HG03159 (cell line): ENCODE results near the gene OPRD1.

Experiments
- ATAC-seq: cut with Tn5 transposase; IDR thresholded peaks from one replicate; pipeline ENCODE4 v1.9.1; 2021; ENCODE audit warnings: mild to moderate bottlenecking, moderate library complexity; ENCODE audit not compliant: unreplicated experiment

OPRD1 gene

DNA sequence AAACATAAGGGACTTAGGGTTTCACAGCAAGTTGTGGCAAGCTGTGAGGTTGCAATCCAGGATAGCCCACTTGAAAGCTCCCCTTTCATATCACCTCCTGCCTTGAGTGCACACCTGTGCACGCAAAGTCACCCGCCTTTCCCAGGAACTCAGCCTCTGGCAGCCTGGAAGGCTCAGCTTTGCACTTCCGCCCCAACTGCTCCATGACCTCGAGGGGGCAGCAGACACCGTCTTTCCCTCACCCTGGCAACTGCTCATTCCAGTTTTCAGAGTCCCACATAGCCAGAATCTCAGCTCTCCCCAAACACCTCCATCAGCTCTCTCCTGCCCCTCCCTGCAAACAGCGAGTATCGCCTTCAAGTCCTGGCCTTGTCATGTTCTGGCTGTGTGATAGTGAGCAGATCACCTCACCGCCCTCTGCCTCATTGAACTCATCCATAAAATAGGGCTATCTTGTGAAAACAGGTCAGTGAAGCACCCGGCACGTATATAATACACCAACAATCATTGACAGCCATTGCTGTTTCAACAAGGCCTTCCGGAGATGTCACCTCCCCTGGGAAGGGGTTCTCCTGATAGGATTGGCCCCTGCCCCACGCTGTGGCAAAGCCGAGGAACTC is 70.1 kb downstream of the OPRD1 start:
- no peak for ATAC-seq

DNA sequence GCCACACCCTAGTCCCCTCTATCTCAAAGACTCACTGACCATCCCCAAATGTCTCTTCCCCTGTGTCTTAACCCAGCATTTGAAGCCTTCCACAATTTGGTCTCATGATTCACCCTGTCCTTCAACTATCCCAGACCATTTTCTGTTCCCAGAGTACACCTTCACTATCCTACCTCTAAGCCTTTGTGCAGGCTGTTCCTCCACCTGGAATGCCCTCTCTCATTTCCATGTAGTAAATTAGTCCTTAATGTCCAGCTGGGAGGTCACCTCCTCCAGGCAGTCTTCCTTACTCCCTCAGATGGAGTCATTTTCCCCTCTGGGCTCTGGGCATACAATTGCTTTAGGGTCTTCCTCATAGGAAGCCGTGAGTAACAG is 71.3 kb downstream of the OPRD1 start:
- ATAC-seq = no peak

DNA sequence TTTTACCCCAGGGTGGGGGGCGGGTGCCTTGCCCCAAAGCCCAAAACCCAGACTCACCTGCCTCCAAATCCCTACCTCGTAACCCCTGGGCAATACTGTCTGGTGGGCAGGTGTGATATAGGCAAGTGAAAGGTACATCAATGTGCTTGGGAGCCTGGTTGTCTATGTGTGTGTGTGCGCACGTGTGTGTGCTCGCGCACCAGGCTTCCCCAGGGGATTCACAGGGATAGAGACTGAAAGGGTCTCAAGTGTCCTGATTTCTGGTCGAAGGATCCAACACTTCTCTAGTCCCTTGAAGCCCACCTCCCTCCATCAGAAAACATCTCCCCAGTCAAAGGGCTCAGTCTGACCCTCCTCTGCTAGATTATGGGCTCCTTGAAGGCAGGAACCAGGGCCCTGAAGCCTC is 73.5 kb downstream of the OPRD1 start:
- no peak for ATAC-seq

DNA sequence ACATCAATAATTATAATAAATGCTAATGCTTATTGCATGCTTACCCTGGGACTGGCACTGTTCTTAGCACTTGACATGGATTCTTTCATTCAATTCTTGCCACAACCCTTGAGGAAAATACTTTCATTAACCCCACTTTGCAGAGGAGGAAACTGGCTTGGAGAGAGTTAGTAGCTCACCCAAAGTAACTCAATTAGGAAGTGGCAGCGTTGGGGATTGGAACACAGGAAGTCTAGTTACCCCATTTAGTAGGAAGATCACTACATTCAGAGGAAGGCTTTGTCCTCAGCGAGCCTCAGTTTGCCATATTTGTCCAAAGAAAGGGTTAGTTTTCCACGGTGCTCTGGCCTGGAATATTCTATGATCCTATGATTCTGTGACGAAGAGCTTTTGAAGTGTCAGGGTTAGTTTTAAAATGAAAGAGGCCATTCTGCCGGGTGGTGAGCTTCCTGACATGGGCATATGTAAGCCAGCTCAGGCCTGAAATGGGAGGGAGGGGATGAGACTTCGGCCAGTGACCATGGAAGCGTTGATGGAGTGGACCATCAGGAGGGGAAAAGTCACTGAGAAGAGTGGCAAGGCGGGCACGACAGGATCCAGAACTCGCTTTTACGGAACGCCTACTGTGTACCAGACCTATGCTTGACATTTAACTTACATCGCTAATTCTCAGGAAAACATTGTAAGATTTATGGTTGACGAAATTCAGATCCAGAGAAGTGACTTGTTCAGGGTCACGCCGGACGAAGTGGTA is 74.2 kb downstream of the OPRD1 start:
- no peak for ATAC-seq

DNA sequence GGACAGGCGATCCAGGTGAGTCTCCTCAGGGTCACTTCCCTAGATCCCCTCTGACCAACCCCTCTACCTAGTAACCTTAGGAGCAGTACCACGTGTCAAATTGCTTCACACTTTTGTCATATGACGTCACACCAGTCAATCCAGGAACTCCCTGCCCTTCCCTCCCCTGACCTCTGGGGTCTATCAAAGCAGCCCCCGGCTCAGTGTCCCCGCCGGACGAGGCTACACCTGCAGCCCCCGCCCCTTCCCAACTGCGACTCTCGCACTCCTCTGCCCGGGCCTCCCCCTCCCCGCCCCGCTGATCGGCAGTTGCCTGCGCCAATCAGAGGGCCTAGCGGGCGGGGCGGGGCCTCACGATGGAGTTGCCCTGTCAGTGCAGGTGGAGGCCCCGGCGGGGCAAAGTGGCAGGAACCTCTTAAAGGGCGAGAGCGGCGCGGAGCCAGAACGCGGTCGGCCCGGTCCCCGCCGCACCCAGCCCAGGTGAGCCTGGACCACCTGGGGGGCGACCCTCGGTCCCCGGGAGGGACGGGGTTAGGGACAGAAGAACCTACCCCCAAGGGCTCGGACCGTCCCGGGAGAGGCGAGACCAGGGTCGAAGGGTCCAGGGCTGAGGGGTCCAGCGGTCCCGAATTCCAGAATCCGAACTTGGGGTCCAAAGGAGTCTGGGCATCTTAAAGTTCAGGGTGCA is 74.9 kb downstream of the OPRD1 start:
- peak; percentile 56 for ATAC-seq

DNA sequence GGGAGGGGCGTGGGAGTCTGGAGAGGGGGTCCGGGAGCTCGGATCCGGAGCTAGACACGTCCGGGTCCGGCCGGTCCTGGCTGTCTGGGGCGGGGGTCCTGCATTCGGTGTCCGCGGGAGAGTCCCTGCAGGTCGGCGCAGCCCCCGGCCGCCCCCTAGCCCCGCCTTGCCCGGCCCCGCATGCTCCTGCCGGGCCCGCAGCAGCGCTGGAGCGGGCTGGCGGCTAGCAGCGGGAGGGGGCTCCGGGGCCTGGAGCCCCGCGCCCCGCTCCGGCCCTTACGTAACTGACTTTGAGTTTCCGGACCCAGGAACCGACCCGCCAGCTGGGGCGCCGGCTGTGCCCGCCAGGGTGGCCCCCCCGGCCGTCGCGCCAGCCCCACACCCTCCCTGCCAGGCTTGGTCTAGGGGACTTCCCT is 75.5 kb downstream of the OPRD1 start:
- no peak for ATAC-seq

DNA sequence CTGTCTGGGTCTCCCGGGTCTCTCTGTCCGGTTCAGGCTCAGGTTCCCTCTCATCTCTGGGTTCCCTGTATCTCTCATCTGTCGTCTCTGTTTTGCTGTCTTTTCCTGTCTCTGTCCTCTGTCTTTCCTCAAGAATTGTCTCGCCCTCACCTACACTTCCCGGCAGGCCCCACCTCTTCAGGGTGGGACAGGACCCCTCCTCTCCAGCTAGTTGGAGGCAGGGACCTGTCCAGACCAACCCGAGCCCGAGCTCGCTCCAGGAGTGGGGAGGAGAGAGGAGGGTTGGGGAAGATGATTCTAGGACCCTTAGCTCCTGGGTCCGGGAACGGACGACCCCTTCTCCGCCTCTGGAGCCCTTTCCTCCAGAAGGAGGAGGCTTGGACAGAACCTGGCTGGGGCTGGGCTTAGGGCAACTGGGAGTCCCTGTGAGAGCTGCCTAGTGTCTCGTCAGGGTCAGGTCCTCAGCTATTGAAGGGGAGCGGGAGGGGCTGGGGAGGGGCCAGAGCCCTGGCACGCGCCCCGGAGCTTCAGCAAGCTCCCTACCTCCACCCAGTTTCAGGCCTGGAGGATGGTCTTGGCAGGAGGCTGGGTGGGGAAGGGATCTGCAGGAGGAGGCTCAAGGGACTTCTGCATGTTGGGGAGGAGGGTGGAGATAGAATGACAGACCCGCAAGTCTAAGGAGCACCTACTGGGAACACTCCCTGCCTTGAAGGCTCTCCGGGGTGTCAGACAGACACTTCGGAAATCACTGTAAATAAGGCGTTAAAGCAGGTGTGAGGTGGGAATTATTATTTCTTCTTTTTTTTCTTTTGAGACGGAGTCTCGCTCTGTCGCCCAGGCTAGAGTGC is 76.1 kb downstream of the OPRD1 start:
- no peak for ATAC-seq

DNA sequence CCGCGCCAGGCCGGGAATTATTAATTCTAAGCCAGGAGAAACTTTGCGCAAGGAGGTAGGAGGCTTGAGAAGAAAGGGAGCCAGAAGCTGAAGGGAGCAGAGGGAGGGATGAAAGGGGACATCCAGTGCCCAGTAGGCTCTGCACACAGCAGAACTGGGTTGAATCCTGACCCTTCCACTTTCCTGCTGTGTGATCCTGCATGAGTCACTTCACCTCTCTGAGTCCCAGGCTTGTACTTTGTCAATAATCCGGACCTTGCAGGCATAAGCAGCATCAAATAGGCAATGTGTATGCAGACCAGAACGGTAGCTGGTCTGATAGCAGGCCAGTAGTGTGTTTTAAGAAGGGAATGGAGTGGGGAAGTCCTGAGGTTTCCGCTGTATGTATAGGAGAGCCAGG is 76.9 kb downstream of the OPRD1 start:
- no peak for ATAC-seq

DNA sequence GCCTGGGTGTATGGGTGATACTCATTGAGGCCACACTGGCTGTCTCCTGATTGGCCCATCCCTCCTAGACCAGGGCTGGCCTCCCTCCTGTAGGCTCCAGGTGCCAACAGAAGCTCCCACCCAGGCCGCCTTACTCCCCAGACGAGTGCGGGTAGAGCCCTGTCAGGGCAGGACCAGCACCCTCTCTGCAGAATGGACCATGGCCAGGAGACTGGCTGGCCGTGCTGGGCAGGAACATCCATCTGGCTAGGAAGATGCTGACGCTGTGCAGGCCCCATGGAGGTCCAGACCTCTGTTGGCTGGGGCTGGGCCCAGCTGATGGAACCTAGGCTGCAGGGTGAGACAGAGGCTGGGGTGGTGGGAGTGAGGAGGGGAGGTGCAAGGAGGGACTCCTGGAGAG is 77.4 kb downstream of the OPRD1 start:
- ATAC-seq = no peak

DNA sequence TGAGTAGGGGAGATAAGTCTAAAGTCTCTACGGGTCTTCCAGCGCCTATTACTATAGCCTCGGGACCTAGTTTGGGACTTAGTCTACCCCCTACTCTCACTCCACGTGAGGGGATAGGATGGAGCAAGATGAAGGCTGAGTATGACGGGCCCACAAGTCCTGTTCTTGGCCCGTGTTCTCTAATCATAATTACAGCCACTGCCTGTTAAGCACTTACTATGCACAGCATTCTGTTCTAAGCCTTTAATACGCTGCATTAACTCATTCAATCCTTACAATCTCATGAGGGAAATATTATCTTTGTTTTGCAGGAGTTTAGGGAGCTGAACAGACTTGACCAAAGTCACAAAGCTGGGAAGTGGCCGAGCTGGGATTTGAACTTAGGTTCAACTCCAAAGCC is 78.5 kb downstream of the OPRD1 start:
- ATAC-seq = no peak

DNA sequence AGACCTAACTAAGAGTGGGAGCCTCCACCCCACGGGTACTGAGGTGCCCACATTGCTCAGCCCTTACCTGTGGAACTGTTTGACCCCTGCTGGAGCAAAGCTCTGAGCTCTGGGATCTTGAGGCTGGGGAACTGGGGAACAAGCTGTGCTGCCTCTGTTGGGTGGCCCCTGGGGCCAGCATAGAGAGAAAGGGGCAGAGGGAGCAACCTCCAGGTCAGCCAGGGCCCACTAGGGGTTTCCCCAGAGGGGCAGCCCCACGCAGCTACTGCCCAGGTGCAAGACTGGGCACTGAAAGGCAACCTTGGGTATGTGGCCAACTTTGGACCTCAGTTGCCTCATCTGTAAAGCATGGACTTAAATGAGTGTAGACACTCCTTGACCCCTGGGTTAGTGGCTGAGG is 78.9 kb downstream of the OPRD1 start:
- no peak for ATAC-seq

DNA sequence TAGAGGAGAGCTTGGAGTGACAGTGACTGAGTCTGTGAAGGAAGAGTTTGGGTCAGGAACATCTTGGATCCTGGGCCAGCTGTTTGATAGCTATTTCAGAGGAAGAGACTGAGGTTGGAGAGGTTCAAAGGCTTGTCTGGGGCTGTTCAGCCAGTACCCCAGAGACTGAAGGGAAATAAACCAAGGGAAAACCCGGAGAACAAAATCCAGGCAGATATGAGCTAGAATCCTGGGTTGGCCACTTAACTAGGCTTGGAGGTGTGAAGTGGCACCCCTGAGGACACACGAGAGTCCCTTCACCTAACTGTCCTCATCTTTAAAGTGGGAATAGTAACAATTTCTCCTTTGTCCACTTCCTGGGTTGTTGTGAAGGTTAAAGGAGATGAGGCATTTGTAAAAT is 79.3 kb downstream of the OPRD1 start:
- no peak for ATAC-seq

DNA sequence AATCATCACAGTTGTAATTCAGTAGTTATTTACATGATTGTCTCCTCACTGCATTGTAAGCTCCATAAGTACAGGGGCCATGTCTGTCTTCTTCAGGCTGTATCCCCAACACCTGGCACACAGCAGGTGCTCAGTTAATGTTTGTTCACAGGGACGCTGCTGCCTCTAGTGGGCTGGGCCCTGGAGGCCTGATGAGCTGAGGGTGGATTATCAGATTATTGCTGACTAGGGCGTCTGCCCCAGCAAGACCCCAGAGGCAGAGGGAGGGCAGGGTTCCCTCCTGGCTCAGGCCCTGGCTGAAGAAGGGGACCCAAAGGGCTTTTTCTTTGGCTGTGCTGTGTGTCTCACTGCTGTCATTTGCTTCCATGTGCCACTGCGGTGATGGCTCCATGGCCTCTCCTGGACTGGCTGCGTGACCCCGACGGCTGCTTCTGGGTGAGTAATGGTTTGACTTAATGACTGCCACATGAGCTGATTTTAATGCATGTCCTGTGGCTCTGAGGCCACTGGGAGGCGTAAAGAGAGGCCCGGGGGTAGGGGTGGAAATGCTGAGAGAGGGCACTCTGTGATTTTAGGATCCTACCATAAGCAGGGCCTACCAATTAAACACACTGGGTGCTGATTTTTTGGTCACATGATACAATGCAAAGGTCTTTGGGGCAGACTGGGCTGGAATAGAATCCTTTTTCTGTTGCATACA is 81.6 kb downstream of the OPRD1 start:
- no peak for ATAC-seq

DNA sequence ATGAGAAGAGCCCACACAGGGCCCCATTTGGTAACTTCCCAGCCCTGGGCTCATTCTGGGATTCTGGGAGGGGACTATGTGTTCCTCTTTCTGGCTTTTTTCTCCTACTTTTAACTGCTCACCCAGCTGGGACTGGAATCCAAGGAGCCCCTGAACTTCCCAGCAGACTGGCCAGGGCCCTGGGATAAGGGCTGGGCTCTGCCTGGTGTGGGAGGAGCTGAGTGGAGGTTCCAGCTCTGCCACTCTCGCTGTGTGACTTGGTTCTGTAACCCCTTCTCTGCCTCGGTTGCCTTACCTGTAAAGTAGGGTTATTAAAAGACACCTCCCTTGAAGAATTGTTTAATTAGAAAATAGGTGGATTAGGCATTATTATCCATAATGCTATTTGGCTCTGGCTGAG is 82.8 kb downstream of the OPRD1 start:
- no peak for ATAC-seq

DNA sequence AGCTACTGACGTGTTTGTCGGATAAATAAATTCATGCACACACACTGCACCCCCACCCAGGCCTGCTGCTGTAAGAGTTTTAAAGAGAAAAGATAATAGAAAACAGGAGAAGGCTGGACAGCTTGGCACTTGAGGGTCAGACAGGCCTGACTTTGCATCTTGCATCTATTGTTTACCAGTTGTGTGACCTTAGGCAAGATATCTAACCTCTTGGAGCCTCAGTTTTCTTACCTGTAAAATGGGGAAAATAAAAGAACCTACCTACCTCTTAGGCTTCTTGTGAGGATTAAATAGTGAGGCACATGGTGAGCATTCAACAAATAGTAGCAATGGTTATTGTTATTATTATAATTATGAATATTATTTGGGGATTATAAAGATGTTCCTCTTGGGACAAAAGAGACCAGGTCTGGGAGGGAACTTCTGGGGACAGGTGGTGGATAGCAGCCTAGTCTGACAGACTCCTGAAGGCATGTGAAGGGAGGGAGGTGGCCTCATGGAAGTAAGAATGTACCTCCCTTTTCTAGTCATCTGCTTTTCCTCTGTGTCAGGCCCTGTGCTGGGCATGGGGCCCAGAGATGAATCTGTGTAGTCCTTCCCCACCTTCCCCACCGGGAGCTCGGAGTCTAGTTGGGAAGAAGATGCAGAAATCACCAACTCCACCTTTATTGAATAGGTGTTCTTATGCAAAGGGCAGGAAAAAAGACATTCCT is 84.1 kb downstream of the OPRD1 start:
- ATAC-seq = no peak

DNA sequence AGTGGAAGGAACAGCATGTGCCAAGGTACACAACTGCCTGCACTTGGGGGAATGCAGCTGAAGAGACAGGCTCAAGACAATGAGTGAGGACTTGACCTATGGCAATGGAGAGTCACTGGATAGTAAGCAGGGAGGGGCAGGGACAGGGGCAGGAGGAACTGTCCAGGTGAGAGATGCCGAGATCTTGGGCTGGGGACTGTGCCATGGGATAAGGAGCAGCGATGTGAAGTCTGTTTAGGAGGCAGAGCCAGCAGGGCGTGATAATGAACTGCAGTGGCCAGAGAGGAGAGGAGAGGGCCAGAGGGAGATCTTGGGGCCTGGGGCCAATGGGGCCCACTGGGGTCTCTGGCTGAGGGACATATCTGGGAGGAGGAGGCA is 84.6 kb downstream of the OPRD1 start:
- ATAC-seq = no peak

DNA sequence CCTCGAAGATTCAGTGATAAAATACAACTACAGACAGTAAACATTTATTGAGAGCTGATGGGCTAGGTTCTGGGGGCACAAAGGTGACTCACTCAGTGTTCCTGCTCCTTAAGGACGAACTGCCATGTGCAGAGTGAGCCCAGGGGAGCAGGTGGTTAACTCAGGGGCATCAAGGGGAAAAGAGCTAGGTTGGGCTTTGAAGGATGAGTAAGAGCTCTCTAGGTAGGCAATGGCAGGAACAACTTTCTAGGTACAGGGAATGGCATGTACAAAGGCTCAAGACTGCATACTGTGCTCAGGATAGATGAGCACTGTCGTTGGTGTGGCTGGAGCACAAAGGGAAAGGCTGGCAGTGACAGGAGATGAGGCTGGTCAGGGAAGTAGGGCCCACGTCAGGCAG is 85.8 kb downstream of the OPRD1 start:
- ATAC-seq = no peak

DNA sequence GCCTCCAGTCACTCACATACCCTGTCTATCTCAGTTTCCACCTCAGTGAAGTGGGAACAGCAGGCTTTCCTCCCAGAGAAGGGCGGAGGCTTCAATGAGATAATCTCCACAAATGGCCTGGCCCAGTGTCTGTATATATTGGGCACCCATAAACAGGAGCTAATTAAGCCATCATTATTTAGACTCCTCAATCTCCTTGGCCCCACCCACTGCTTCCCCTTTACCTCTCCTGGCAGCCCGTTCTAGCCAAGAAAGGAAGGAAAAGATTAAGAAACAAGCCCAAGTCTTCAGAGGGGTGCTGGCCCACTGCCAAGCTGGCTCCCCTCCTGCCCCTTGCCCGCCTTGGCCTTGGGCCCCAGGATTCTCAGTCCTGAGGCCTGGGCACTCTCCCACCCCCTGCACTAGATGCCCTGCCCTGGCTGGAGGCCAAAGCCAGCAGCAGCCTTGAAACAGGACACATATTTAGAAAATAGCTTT is 86.5 kb downstream of the OPRD1 start:
- no peak for ATAC-seq

DNA sequence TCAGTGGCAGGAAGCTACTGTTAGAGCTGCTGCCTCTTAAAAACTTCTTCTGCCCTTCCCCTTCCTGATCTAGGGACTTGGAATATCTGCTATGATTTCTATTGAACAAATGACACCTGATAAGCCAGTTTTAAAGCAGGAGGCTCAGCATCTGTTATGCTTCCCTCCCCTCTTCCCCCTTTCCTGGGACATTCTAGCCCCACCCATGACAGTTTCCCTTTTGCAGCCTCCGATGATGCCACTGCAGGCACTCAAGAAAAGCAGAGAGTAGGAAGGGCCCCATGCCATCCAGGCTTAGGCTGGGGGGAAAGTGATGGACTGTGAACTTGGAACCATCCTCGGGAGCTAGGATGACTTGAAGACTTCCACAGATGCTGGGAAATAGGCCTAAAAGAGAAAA is 87.3 kb downstream of the OPRD1 start:
- no peak for ATAC-seq

DNA sequence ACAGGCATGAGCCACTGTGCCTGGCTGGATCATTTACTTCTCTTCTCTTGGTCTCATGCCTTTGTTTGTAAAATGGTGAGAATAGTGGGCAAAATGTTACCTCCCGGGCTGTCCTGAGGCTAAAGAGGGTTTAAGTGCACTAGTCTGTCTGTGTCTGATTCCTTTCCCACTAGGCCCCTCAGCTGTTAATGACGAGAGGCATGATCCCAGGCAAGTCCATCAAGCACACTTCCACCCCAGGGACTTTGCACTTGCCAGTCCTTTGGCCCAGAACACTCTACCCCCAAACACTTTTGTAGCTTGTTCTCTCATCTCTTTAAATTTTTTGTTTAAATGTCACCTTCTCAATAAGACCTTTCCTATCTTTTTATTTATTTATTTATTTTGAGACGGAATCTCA is 88.6 kb downstream of the OPRD1 start:
- no peak for ATAC-seq
